ENCODE data around the gene A2ML1.
"Not testable (repeated sequence)": the region's sequence is repeated elsewhere in the genome, so short reads cannot be mapped to it uniquely, and the experiment has no call there.

Gene A2ML1

DNA sequence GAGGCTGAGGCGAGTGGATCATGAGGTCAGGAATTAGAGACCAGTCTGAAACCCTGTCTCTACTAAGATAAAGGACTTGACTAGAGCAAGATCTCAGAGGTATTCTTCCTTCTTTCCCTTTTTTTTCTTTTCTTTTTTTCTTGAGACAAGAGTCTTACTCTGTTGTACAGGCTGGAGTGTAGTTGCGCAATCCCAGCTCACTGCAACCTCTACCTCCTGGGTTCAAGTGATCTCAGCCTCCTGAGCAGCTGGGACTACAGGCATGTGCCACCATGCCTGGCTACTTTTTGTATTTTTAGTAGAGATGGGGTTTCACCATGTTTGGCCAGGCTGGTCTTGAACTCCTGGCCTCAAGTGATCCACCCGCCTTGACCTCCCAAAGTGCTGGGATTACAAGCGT is 37.0 kb downstream of the A2ML1 start:
- not testable (repeated sequence) for H3K4ac ChIP-seq (ENCODE audit: low read depth, low read length); H4K91ac ChIP-seq (ENCODE audit: low read depth, low read length); H4K8ac ChIP-seq (ENCODE audit: low read depth, low read length); H3K36me3 ChIP-seq (ENCODE audit: control insufficient read depth in 1 of 2, insufficient read depth in 2 of 2, low read length in 2 of 2); H3K79me2 ChIP-seq (ENCODE audit: control insufficient read depth, insufficient read depth, low read length, poor library complexity); H3K18ac ChIP-seq (ENCODE audit: low read length); H2BK5ac ChIP-seq (ENCODE audit: low read depth, low read length, poor library complexity); H3K4me2 ChIP-seq (ENCODE audit: low read length); H3K14ac ChIP-seq (ENCODE audit: low read length); H3K27ac ChIP-seq (ENCODE audit: low read depth, low read length); H3K27me3 ChIP-seq (ENCODE audit: insufficient read depth, low read length); H2AFZ ChIP-seq (ENCODE audit: insufficient read depth, low read length, poor library complexity); H3K9ac ChIP-seq (ENCODE audit: low read length); H3K79me1 ChIP-seq (ENCODE audit: low read length); H2AK5ac ChIP-seq (ENCODE audit: low read length); H3K23ac ChIP-seq (ENCODE audit: low read length); H3K4me1 ChIP-seq (ENCODE audit: control insufficient read depth in 1 of 2, insufficient read depth in 2 of 2, low read length in 2 of 2); H2BK12ac ChIP-seq (ENCODE audit: low read length); H3K9me3 ChIP-seq (ENCODE audit: insufficient read depth, low read depth, low read length); H2BK120ac ChIP-seq (ENCODE audit: insufficient read depth, low read length, poor library complexity); H4K12ac ChIP-seq (ENCODE audit: low read depth, low read length); H3K4me3 ChIP-seq (ENCODE audit: low read depth, low read length); DNase-seq
- no CpG with 5 or more reads among the region's 4 CpGs for whole genome bisulfite sequencing (ENCODE audit: extremely low coverage, insufficient coverage, insufficient read length)

DNA sequence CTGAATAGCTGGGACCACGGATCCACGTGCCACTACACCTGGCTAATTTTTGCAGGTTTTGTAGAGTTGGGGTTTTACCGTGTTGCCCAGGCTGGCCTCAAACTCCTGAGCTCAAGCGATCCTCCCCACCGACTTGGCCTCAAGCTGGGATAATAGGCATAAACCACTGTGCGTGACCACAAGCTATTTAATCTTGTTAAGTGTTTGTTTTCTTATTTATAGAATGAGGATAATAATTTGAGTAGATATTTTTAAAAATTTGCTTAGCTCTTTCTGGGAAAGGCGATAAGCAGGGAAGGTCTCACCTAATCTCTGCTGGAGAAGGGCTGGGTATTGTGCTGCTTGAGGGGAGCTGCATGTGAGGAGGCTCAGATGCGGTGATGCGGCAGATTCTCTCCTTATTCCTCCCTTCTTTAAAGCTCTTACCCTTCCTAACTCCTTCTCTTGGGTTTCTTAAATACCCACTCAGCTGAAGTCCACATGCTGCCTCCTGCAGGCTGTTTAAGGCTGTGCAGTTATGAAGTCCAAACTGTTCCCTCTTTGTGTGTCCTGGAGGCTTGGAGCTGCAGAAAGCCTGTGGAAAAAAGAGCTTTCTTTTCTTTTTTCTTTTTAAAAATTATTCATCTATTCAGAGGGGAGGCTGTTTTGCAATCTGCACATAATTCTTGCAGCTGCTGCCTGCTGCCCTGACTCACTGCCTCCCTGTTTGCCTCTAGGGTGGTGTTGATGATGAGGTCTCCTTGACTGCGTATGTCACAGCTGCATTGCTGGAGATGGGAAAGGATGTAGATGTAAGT is 37.9 kb downstream of the A2ML1 start:
- WGBS (ENCODE audit: extremely low coverage, insufficient coverage, insufficient read length), result no CpG with 5 or more reads among the region's 10 CpGs
- no peak overlapping the region for H2AFZ ChIP-seq (ENCODE audit: insufficient read depth, low read length, poor library complexity)
- H3K4ac ChIP-seq (ENCODE audit: low read depth, low read length), result no peak overlapping the region
- no peak overlapping the region for H2AK5ac ChIP-seq (ENCODE audit: low read length)
- H3K79me2 ChIP-seq (ENCODE audit: control insufficient read depth, insufficient read depth, low read length, poor library complexity), result no peaks in the 10 kb centered on the region
- no peak overlapping the region for H4K91ac ChIP-seq (ENCODE audit: low read depth, low read length)
- H3K27me3 ChIP-seq (ENCODE audit: insufficient read depth, low read length), result no peaks in the 10 kb centered on the region
- no peak overlapping the region for H3K14ac ChIP-seq (ENCODE audit: low read length)
- H3K23ac ChIP-seq (ENCODE audit: low read length), result no peak overlapping the region
- no peaks in the 10 kb centered on the region for H3K36me3 ChIP-seq (ENCODE audit: control insufficient read depth in 1 of 2, insufficient read depth in 2 of 2, low read length in 2 of 2)
- no peaks in the 10 kb centered on the region for H3K79me1 ChIP-seq (ENCODE audit: low read length)
- peak; percentile 75 to 85 for DNase-seq
- no peak overlapping the region for H3K4me2 ChIP-seq (ENCODE audit: low read length)
- H2BK120ac ChIP-seq (ENCODE audit: insufficient read depth, low read length, poor library complexity), result no peak overlapping the region
- no peak overlapping the region for H3K18ac ChIP-seq (ENCODE audit: low read length)
- no peak overlapping the region for H2BK5ac ChIP-seq (ENCODE audit: low read depth, low read length, poor library complexity)
- peak overlapping the region; percentile 4 for H2BK12ac ChIP-seq (ENCODE audit: low read length)
- H3K4me1 ChIP-seq (ENCODE audit: control insufficient read depth in 1 of 2, insufficient read depth in 2 of 2, low read length in 2 of 2), result no peaks in the 10 kb centered on the region
- H3K27ac ChIP-seq (ENCODE audit: low read depth, low read length), result no peak overlapping the region
- no peak overlapping the region for H4K8ac ChIP-seq (ENCODE audit: low read depth, low read length)
- H3K9ac ChIP-seq (ENCODE audit: low read length), result no peak overlapping the region
- no peak overlapping the region for H4K12ac ChIP-seq (ENCODE audit: low read depth, low read length)
- no peaks in the 10 kb centered on the region for H3K9me3 ChIP-seq (ENCODE audit: insufficient read depth, low read depth, low read length)
- no peak overlapping the region for H3K4me3 ChIP-seq (ENCODE audit: low read depth, low read length)

DNA sequence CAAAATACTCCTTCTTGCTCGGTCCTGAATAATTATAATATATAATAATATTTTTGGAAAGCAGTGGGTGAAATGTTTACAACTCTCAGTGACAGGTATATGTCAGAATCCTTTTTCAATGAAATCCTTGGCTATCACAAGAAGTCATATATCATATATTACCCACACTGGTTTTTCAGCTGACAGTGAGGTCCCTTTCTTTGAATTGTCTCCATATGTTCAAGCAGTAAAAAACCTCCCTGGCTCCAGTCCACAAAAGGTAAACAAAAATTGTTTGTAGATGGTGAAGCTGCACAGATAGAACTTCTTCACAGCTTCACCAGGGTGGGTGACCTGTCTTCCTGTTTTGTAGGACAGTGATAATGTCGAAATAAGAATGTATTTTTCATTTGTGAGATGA is 44.0 kb downstream of the A2ML1 start:
- no peak overlapping the region for H3K27ac ChIP-seq (ENCODE audit: low read depth, low read length)
- no peak overlapping the region for H3K4me3 ChIP-seq (ENCODE audit: low read depth, low read length)
- no peaks in the 10 kb centered on the region for H3K27me3 ChIP-seq (ENCODE audit: insufficient read depth, low read length)
- no peak overlapping the region for H3K18ac ChIP-seq (ENCODE audit: low read length)
- no peak overlapping the region for H2AFZ ChIP-seq (ENCODE audit: insufficient read depth, low read length, poor library complexity)
- no peak overlapping the region for H3K9ac ChIP-seq (ENCODE audit: low read length)
- H3K23ac ChIP-seq (ENCODE audit: low read length), result no peak overlapping the region
- DNase-seq, result no peak
- H2BK120ac ChIP-seq (ENCODE audit: insufficient read depth, low read length, poor library complexity), result no peak overlapping the region
- no peak overlapping the region for H4K91ac ChIP-seq (ENCODE audit: low read depth, low read length)
- H2BK5ac ChIP-seq (ENCODE audit: low read depth, low read length, poor library complexity), result no peak overlapping the region
- WGBS (ENCODE audit: extremely low coverage, insufficient coverage, insufficient read length), result no CpG with 5 or more reads among the region's 2 CpGs
- no peak overlapping the region for H2AK5ac ChIP-seq (ENCODE audit: low read length)
- no peak overlapping the region for H3K4ac ChIP-seq (ENCODE audit: low read depth, low read length)
- H3K4me2 ChIP-seq (ENCODE audit: low read length), result no peak overlapping the region
- no peak overlapping the region for H3K14ac ChIP-seq (ENCODE audit: low read length)
- no peaks in the 10 kb centered on the region for H3K9me3 ChIP-seq (ENCODE audit: insufficient read depth, low read depth, low read length)
- H4K12ac ChIP-seq (ENCODE audit: low read depth, low read length), result no peak overlapping the region
- H4K8ac ChIP-seq (ENCODE audit: low read depth, low read length), result no peak overlapping the region
- no peaks in the 10 kb centered on the region for H3K79me2 ChIP-seq (ENCODE audit: control insufficient read depth, insufficient read depth, low read length, poor library complexity)
- no peaks in the 10 kb centered on the region for H3K36me3 ChIP-seq (ENCODE audit: control insufficient read depth in 1 of 2, insufficient read depth in 2 of 2, low read length in 2 of 2)
- H3K79me1 ChIP-seq (ENCODE audit: low read length), result no peaks in the 10 kb centered on the region
- H3K4me1 ChIP-seq (ENCODE audit: control insufficient read depth in 1 of 2, insufficient read depth in 2 of 2, low read length in 2 of 2), result no peaks in the 10 kb centered on the region
- no peak overlapping the region for H2BK12ac ChIP-seq (ENCODE audit: low read length)

DNA sequence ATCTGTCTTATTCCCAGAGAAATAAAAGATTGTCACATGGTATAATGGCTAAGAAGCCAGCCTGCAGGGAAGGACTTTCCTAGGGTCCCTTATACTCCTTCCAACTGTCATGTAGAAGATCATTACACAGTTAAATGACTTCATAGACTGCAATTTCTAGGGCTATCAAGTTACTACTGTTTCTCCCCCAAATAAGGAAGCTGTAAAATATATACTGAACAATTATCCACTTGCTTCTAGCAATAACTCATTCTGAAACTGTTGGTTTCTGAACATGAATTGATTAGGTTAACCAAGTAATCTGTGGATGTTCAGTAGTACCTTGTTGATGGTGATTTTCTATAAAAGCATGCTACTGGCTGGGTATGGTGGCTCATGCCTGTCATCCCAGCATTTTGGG is 44.6 kb downstream of the A2ML1 start:
- H2BK120ac ChIP-seq (ENCODE audit: insufficient read depth, low read length, poor library complexity), result no peak overlapping the region

More for the DNA sequence above, 44.6 kb downstream of the A2ML1 start:
- Histone ChIP-seq H4K91ac (ENCODE audit: low read depth, low read length) (no peak overlapping the region), H3K4me3 (ENCODE audit: low read depth, low read length) (no peak overlapping the region), H3K4ac (ENCODE audit: low read depth, low read length) (no peak overlapping the region), H3K23ac (ENCODE audit: low read length) (no peak overlapping the region), H3K14ac (ENCODE audit: low read length) (no peak overlapping the region), H3K36me3 (ENCODE audit: control insufficient read depth in 1 of 2, insufficient read depth in 2 of 2, low read length in 2 of 2) (no peaks in the 10 kb centered on the region), H3K18ac (ENCODE audit: low read length) (no peak overlapping the region), H3K9ac (ENCODE audit: low read length) (no peak overlapping the region), H3K79me2 (ENCODE audit: control insufficient read depth, insufficient read depth, low read length, poor library complexity) (no peaks in the 10 kb centered on the region), H2AK5ac (ENCODE audit: low read length) (no peak overlapping the region), H3K9me3 (ENCODE audit: insufficient read depth, low read depth, low read length) (no peaks in the 10 kb centered on the region), H3K4me2 (ENCODE audit: low read length) (no peak overlapping the region), H4K8ac (ENCODE audit: low read depth, low read length) (no peak overlapping the region), H2AFZ (ENCODE audit: insufficient read depth, low read length, poor library complexity) (no peak overlapping the region), H3K79me1 (ENCODE audit: low read length) (no peaks in the 10 kb centered on the region), H3K27ac (ENCODE audit: low read depth, low read length) (no peak overlapping the region), H4K12ac (ENCODE audit: low read depth, low read length) (no peak overlapping the region), H2BK12ac (ENCODE audit: low read length) (no peak overlapping the region), H2BK5ac (ENCODE audit: low read depth, low read length, poor library complexity) (no peak overlapping the region), H3K4me1 (ENCODE audit: control insufficient read depth in 1 of 2, insufficient read depth in 2 of 2, low read length in 2 of 2) (no peaks in the 10 kb centered on the region), H3K27me3 (ENCODE audit: insufficient read depth, low read length) (no peaks in the 10 kb centered on the region)
- DNase-seq, result no peak
